Activated CD4-positive, alpha-beta T cell treated with anti-CD3 and anti-CD28 coated beads for 36 hours (primary cell): Measurements from ENCODE around the gene IL16. TPM values are rescaled to one million over a fixed set of nuclear protein-coding genes. Genes with fewer than 3 reads are reported as not detected.

Experiments
- ATAC-seq: fragments of 200-7000 bp; cut with Tn5 transposase; one replicate; pipeline ENCODE4 v1.10.0; 2021; ENCODE audit warnings: mild to moderate bottlenecking, moderate library complexity
- CTCF ChIA-PET: fragments of 350-600 bp; sonication (Branson Sonifier 250); formaldehyde crosslinking; loops from one replicate; lab custom pipeline; 2021; ENCODE audit warnings: antibody characterized with exemption; lab: Charles Lee
- POLR2A ChIA-PET: fragments of 350-600 bp; sonication (Branson Sonifier 250); formaldehyde crosslinking; loops from one replicate; lab custom pipeline; 2021; ENCODE audit warnings: antibody characterized with exemption, inconsistent platforms; lab: Charles Lee
- DNase-seq: peaks from one replicate; pipeline ENCODE4 v3.0.0-alpha.2; 2020
- H3K27ac Mint-ChIP-seq: one replicate; pipeline ENCODE4 v1.8.0; 2021; ENCODE audit warnings: mixed read lengths
- H3K27me3 Mint-ChIP-seq: one replicate; pipeline ENCODE4 v1.8.0; 2021; ENCODE audit warnings: mixed read lengths
- H3K36me3 Mint-ChIP-seq: one replicate; pipeline ENCODE4 v1.8.0; 2021; ENCODE audit warnings: low read depth, mixed read lengths
- H3K4me1 Mint-ChIP-seq: one replicate; pipeline ENCODE4 v1.8.0; 2021; ENCODE audit warnings: mixed read lengths
- H3K4me3 Mint-ChIP-seq: one replicate; pipeline ENCODE4 v1.8.0; 2021; ENCODE audit warnings: mild to moderate bottlenecking, moderate library complexity, mixed read lengths
- H3K9me3 Mint-ChIP-seq: one replicate; pipeline ENCODE4 v1.8.0; 2021; ENCODE audit warnings: low read depth, mixed read lengths
- intact Hi-C, 2 experiments: fragments of 100-400 bp; cut with DNase I in 1 of 2; cut with micrococcal nuclease in 1 of 2; formaldehyde crosslinking; loops; one replicate each; pipeline versions ENCODE4 v1.14.2 to v1.15.1; 2022 to 2024; cut with DNase I, micrococcal nuclease
- total RNA-seq, 2 experiments: library from RNA; stranded (reverse); gene quantifications; one replicate each; pipeline ENCODE4 v1.2.3, GENCODE V29; 2021

The IL16 gene
- total RNA-seq, 2 experiments from 2014 or later: 102 to 117 TPM

DNA sequence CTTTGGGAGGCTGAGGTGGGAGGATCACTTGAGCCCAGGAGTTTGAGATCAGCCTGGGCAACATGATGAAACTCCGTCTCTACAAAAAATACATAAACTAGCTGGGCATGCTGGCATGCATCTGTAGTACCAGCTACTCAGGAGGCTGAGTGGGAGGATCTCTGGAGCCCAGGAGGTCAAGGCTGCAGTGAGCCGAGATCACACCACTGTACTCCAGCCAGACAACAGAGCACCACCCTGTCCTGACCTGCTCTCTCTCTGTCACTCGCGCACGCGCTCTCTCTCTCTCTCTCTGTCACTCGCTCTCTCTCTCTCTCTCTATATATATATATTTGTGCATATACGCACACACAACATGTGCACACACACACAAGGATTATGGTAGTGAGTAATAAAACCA is 61.8 kb downstream of the IL16 start:
- Mint-ChIP-seq H3K9me3 (no peaks in the 10 kb centered on the region), H3K27ac (no peak overlapping the region), H3K27me3 (peaks cover 6% of the 10 kb centered on the region), H3K4me3 (no peak overlapping the region), H3K36me3 (no peaks in the 10 kb centered on the region), H3K4me1 (no peaks in the 10 kb centered on the region)
- intact Hi-C loops: no loop called here
- ATAC-seq (no peak), DNase-seq (no peak)
- ChIA-PET POLR2A (no interaction called here), CTCF (no interaction called here)

DNA sequence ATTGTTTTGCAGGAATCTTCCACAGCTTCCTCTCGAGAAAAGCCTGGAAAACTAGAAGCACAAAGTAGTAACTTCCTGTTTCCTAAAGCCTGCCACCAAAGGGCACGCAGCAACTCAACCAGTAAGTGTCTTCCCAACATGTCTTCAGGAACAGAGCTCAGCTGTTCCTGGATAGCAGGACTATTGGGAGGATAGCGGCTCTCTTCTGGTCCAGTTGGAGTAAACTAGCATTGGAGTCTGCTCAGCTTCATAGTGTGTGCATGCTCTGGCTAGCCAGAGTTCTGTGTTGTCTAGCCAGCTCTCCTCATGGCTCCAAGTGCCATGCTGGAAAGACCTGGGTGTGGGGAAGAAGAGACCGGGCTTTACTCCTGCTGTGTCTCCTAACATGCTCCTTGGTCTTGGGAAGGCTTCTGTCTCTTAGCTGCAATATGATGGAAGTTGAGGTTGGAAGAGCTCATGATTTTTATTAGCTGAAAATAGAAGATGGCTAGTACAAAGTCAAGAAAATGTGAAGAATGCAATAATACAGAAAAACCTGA is 63.1 kb downstream of the IL16 start:
- peaks cover 6% of the 10 kb centered on the region for H3K27me3 Mint-ChIP-seq
- H3K27ac Mint-ChIP-seq: no peak overlapping the region
- no peaks in the 10 kb centered on the region for H3K4me1 Mint-ChIP-seq
- no peak for DNase-seq
- H3K4me3 Mint-ChIP-seq: no peak overlapping the region
- ChIA-PET POLR2A (no interaction called here), CTCF (interaction anchor here (0.8 to 1.4 kb wide), 8 partner anchors 11 to 456 kb away, joined by 3 to 5 read pairs (median 3); no protein-coding TSS in a partner anchor)
- no peaks in the 10 kb centered on the region for H3K9me3 Mint-ChIP-seq
- H3K36me3 Mint-ChIP-seq: no peaks in the 10 kb centered on the region
- ATAC-seq: no peak
- intact Hi-C loops: no loop called here

DNA sequence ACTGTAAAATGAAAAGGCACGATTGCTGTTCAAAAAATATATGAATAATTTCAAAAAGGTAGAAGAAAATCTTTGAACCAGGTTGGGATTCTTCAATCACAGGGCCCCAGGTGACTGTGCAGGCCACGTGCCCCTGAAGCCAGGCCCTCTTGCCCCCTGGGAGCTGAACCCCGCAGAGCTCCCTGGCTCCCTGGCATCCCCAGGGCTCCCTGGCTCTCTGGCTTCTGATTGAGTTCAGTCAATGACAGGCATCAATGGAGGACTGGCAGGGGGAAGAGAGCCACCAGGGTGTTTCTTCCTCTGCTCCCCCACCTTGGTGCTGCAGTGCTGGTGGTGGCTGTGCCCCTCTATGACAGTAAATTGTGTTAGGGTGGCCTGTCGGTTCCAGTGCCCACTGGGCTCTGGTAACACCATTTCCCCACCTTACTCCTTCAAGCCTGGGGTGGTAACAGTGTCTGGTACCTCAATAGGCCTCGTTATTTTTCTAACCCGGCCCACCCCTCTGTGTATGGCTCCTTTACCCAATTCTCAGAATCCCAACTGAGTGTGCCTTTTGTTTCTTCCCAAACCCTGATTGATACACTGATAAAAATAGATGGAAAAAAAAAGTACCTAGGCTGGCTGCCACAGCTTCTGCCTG is 64.6 kb downstream of the IL16 start:
- intact Hi-C loops: no loop called here
- no peaks in the 10 kb centered on the region for H3K36me3 Mint-ChIP-seq
- H3K4me1 Mint-ChIP-seq: peaks cover 13% of the 10 kb centered on the region
- H3K27ac Mint-ChIP-seq: no peak overlapping the region
- H3K4me3 Mint-ChIP-seq: no peak overlapping the region
- no peaks in the 10 kb centered on the region for H3K9me3 Mint-ChIP-seq
- H3K27me3 Mint-ChIP-seq: peaks cover 6% of the 10 kb centered on the region
- no peak for DNase-seq
- POLR2A ChIA-PET: interaction anchor here (0.6 kb wide), 1 partner anchor 106 kb away, joined by 3 read pairs; no protein-coding TSS in a partner anchor
- no peak for ATAC-seq
- CTCF ChIA-PET: interaction anchor here (0.7 to 1.3 kb wide), 3 partner anchors 14 to 106 kb away, joined by 3 read pairs; no protein-coding TSS in a partner anchor

DNA sequence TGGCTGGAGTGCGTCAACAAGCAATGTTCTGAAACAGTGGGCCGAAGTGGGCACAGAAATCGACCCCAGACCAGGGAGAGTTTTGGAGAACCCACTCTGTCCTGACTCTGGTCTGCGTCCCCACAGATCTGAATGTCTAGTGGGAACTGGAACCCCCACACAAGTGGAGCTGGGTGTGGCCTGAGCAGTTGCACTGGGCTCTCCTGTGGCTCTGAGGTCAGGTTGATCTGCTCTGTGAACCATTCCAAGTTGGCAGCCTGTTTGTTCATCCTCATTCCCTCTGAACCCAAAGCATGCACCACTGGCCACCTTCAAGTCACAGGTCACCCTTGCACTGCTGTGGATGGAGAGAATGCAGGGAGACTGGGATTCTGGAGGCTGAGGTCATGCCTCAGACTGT is 66.8 kb downstream of the IL16 start:
- peaks cover 2% of the 10 kb centered on the region for H3K27me3 Mint-ChIP-seq
- no peaks in the 10 kb centered on the region for H3K9me3 Mint-ChIP-seq
- H3K27ac Mint-ChIP-seq: no peak overlapping the region
- ChIA-PET POLR2A (no interaction called here), CTCF (interaction anchor here (0.7 to 1.5 kb wide), 8 partner anchors 9 to 289 kb away, joined by 3 to 7 read pairs (median 4); no protein-coding TSS in a partner anchor)
- intact Hi-C loops: no loop called here
- no peak for DNase-seq
- H3K4me1 Mint-ChIP-seq: peaks cover 20% of the 10 kb centered on the region
- ATAC-seq: no peak
- H3K36me3 Mint-ChIP-seq: no peaks in the 10 kb centered on the region
- no peak overlapping the region for H3K4me3 Mint-ChIP-seq

- ATAC-seq (no peak), DNase-seq (no peak)
- ChIA-PET CTCF (interaction anchor here (0.7 to 5.7 kb wide), 4 partner anchors 9 to 156 kb away, joined by 3 to 90 read pairs (median 4); no protein-coding TSS in a partner anchor), POLR2A (no interaction called here)
- Mint-ChIP-seq H3K27ac (no peak overlapping the region), H3K27me3 (peaks cover 2% of the 10 kb centered on the region), H3K4me1 (peaks cover 24% of the 10 kb centered on the region), H3K9me3 (no peaks in the 10 kb centered on the region), H3K36me3 (no peaks in the 10 kb centered on the region), H3K4me3 (no peak overlapping the region)
- intact Hi-C loops: no loop called here
Observed at GRCh38 chr15:81264072-81264857, 67.6 kb downstream of the IL16 start.

DNA sequence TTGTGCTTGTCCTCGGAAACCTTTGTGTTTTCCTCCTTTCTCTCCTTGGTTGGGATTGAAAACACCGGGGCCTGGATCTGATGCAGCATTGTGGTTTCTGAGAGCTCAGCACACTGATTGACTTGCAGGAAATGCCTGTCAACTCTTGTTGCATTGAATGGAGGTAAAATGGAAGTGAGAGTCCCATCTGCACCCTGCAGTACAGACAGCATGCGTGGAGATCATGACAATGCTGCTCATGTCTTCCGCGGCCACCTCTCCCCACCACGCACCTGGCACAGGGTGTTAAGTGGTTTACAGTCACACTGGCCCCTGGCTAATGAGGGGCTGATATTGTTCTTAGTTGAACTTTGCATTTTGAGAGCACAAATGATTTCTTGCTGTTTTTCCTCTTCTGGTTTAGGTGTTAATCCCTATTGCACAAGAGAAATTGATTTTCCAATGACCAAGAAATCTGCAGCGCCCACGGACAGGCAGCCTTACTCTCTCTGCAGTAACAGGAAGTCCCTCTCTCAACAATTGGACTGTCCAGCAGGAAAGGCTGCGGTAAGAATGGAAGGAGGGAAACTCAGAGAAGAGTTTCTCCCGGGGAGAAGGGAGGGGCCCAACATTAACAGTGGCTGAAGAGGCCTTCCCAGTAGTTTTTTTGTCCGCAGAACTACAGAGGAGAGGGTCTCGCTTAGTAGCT is 68.7 kb downstream of the IL16 start:
- no peak for DNase-seq
- Mint-ChIP-seq H3K36me3 (no peaks in the 10 kb centered on the region), H3K4me3 (peak overlapping the region; percentile 53), H3K9me3 (no peaks in the 10 kb centered on the region), H3K4me1 (peaks cover 32% of the 10 kb centered on the region), H3K27me3 (peaks cover 2% of the 10 kb centered on the region), H3K27ac (peak overlapping the region; percentile 17)
- ChIA-PET CTCF (interaction anchor here (0.7 to 5.7 kb wide), 105 partner anchors 10 to 843 kb away, joined by 3 to 184 read pairs (median 6); partner anchors contain the start of genes CFAP161 and STARD5), POLR2A (interaction anchor here (0.6 to 0.7 kb wide), 2 partner anchors 162 to 600 kb away, joined by 3 to 6 read pairs; no protein-coding TSS in a partner anchor)
- intact Hi-C loops: no loop called here
- ATAC-seq: no peak

- Mint-ChIP-seq H3K4me1 (peaks cover 37% of the 10 kb centered on the region), H3K9me3 (no peaks in the 10 kb centered on the region), H3K36me3 (no peaks in the 10 kb centered on the region), H3K27me3 (peaks cover 2% of the 10 kb centered on the region), H3K4me3 (peak overlapping the region; percentile 53), H3K27ac (peak overlapping the region; percentile 75)
- intact Hi-C loops: loop anchor here (1.0 to 2.0 kb wide), 9 partner anchors 111 to 811 kb away; partner anchors contain the start of gene TLNRD1 (in 1 of the 2)
- DNase-seq (peak; percentile 92), ATAC-seq (peak; percentile 93)
- POLR2A ChIA-PET: interaction anchor here (0.6 to 0.7 kb wide), 3 partner anchors 35 to 601 kb away, joined by 3 to 6 read pairs (median 3); no protein-coding TSS in a partner anchor
- CTCF ChIA-PET: interaction anchor here (0.5 to 5.7 kb wide), 129 partner anchors 9 to 1393 kb away, joined by 3 to 184 read pairs (median 5); partner anchors contain the start of genes CFAP161 and STARD5
Observed at GRCh38 chr15:81265944-81266775, 69.5 kb downstream of the IL16 start.

GRCh38 chr15:81268340-81268739 is 71.7 kb downstream of the IL16 start:
- Mint-ChIP-seq H3K27me3 (peaks cover 2% of the 10 kb centered on the region), H3K4me3 (no peak overlapping the region), H3K36me3 (no peaks in the 10 kb centered on the region), H3K9me3 (no peaks in the 10 kb centered on the region), H3K4me1 (peaks cover 37% of the 10 kb centered on the region), H3K27ac (no peak overlapping the region)
- no peak for ATAC-seq
- ChIA-PET CTCF (interaction anchor here (0.6 to 5.7 kb wide), 17 partner anchors 10 to 311 kb away, joined by 3 to 184 read pairs (median 3); no protein-coding TSS in a partner anchor), POLR2A (no interaction called here)
- no peak for DNase-seq
- intact Hi-C loops: no loop called here

DNA sequence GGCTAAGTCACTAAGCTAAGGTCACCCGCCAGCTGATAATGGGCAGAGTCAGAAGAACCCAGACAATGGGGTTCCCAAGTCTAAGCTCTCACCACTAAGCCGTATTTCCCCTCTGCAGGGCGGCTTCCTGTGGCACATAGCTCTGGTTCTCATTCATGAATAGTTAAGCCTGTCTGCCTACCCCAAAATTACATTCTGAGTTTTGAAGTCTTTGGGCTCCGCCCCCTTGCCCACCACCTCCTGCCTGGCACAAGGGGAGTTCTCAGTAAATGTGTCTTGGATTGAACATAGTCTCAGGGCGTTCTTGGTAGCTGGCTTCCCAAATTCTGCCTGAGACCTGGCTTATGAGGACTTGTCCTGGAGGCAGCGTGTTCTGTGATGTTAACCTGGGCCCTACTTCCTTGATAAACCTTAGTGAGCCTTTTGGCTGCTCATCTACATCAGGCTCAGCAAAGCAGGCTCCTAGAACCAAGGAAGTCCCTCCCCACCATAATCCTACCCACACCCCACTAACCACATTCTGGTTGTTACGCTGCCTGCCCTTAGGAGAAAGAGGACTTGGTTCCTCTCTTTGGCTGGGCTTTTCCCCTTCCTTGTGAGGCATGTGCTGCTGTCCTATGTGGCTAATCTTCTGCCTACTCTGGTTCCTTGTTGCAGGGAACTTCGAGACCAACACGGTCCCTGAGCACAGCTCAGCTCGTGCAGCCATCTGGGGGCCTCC is 72.4 kb downstream of the IL16 start:
- no peak for ATAC-seq
- Mint-ChIP-seq H3K9me3 (no peaks in the 10 kb centered on the region), H3K4me1 (peaks cover 37% of the 10 kb centered on the region), H3K27ac (no peak overlapping the region), H3K36me3 (no peaks in the 10 kb centered on the region), H3K27me3 (peaks cover 2% of the 10 kb centered on the region), H3K4me3 (no peak overlapping the region)
- ChIA-PET POLR2A (no interaction called here), CTCF (interaction anchor here (0.5 to 5.7 kb wide), 14 partner anchors 10 to 312 kb away, joined by 3 to 184 read pairs (median 3); no protein-coding TSS in a partner anchor)
- intact Hi-C loops: no loop called here
- DNase-seq: no peak
